GM18517 (cell line): ENCODE data around the gene TRIO.
"Not testable (repeated sequence)": the region's sequence is repeated elsewhere in the genome, so short reads cannot be mapped to it uniquely, and the experiment has no call there.

Experiments
- ATAC-seq: cut with Tn5 transposase; IDR thresholded peaks from one replicate; pipeline ENCODE4 v1.9.1; 2021; ENCODE audit warnings: mild to moderate bottlenecking, moderate library complexity; ENCODE audit not compliant: unreplicated experiment

The TRIO gene

GRCh38 chr5:14369780-14370179 lies 226.6 kb downstream of the TRIO start:
- no peak for ATAC-seq

- ATAC-seq, result no peak
These were observed 227.2 kb downstream of the TRIO start for GRCh38 chr5:14370386-14370785.

GRCh38 chr5:14373685-14374084 lies 230.5 kb downstream of the TRIO start:
- ATAC-seq, result no peak

- no peak for ATAC-seq
These were observed 231.0 kb downstream of the TRIO start for GRCh38 chr5:14374100-14374499.

GRCh38 chr5:14376789-14377188 lies 233.6 kb downstream of the TRIO start:
- ATAC-seq, result no peak

GRCh38 chr5:14379739-14380497 lies 236.8 kb downstream of the TRIO start:
- no peak for ATAC-seq

- no peak for ATAC-seq
These were observed 237.6 kb downstream of the TRIO start for GRCh38 chr5:14380712-14381111.

GRCh38 chr5:14382640-14383039 lies 239.5 kb downstream of the TRIO start:
- no peak for ATAC-seq

GRCh38 chr5:14383923-14384322 lies 240.8 kb downstream of the TRIO start:
- ATAC-seq, result no peak

- no peak for ATAC-seq
These were observed 241.9 kb downstream of the TRIO start for GRCh38 chr5:14385019-14385418.

- no peak for ATAC-seq
These were observed 243.9 kb downstream of the TRIO start for GRCh38 chr5:14386884-14387624.

- ATAC-seq, result no peak
These were observed 245.6 kb downstream of the TRIO start for GRCh38 chr5:14388741-14389140.

GRCh38 chr5:14392552-14392951 lies 249.4 kb downstream of the TRIO start:
- not testable (repeated sequence) for ATAC-seq

GRCh38 chr5:14394365-14394764 lies 251.2 kb downstream of the TRIO start:
- no peak for ATAC-seq

- no peak for ATAC-seq
These were observed 252.3 kb downstream of the TRIO start for GRCh38 chr5:14395411-14395810.

GRCh38 chr5:14396066-14396465 lies 252.9 kb downstream of the TRIO start:
- no peak for ATAC-seq

- ATAC-seq, result no peak
These were observed 253.6 kb downstream of the TRIO start for GRCh38 chr5:14396737-14397136.

GRCh38 chr5:14397717-14398116 lies 254.6 kb downstream of the TRIO start:
- no peak for ATAC-seq

- no peak for ATAC-seq
These were observed 256.0 kb downstream of the TRIO start for GRCh38 chr5:14399054-14399692.

- ATAC-seq, result no peak
These were observed 256.9 kb downstream of the TRIO start for GRCh38 chr5:14400085-14400484.

- no peak for ATAC-seq
These were observed 257.5 kb downstream of the TRIO start for GRCh38 chr5:14400611-14401010.

GRCh38 chr5:14401639-14402038 lies 258.5 kb downstream of the TRIO start:
- no peak for ATAC-seq
